CD14-positive monocyte (primary cell): ENCODE data around the gene STX2. TPM values are rescaled to one million over a fixed set of nuclear protein-coding genes. Genes with fewer than 3 reads are reported as not detected.

ENCODE experiments used
- DNase-seq, 3 donors: peaks; one replicate each; pipeline ENCODE4 v3.0.0-alpha.2; 2011 to 2022
- H2AFZ ChIP-seq: 2 replicates; pipeline ENCODE4 v1.6.0; 2012; ENCODE audit warnings: mild to moderate bottlenecking, low read depth, low read length, inconsistent platforms; ENCODE audit not compliant: insufficient read depth, poor library complexity, severe bottlenecking
- H3K27ac ChIP-seq, 2 donors: 1 replicate in 1 of 2; 2 replicates in 1 of 2; pipeline ENCODE4 v1.5.1; 2012 to 2013; ENCODE audit warnings: low read length in 2 of 2, control low read depth in 1 of 2, inconsistent platforms in 1 of 2, low read depth in 1 of 2, mild to moderate bottlenecking in 1 of 2
- H3K27me3 ChIP-seq, 2 donors: one replicate each; pipeline versions ENCODE4 v1.6.0 to v1.6.1; 2011 to 2013; ENCODE audit warnings: low read length in 2 of 2; ENCODE audit not compliant: control insufficient read depth in 2 of 2, insufficient read depth in 2 of 2
- H3K36me3 ChIP-seq, 2 donors: replicated peaks in 1 of 2; 1 replicate in 1 of 2; 2 replicates in 1 of 2; pipeline versions ENCODE4 v1.5.1 to v1.6.1; 2012 to 2013; ENCODE audit warnings: low read length in 2 of 2, control low read depth in 1 of 2, inconsistent platforms in 1 of 2, mild to moderate bottlenecking in 1 of 2; ENCODE audit not compliant: insufficient read depth in 2 of 2, control insufficient read depth in 1 of 2
- H3K4me1 ChIP-seq, 2 donors: 1 replicate in 1 of 2; 2 replicates in 1 of 2; pipeline versions ENCODE4 v1.5.1 to v1.6.1; 2012 to 2013; ENCODE audit warnings: low read length in 2 of 2, control low read depth in 1 of 2, inconsistent platforms in 1 of 2, mild to moderate bottlenecking in 1 of 2, moderate library complexity in 1 of 2; ENCODE audit not compliant: insufficient read depth in 2 of 2, control insufficient read depth in 1 of 2
- H3K4me2 ChIP-seq: replicated peaks from 2 replicates; pipeline ENCODE3; 2012; ENCODE audit warnings: low read length, moderate library complexity, mild to moderate bottlenecking; ENCODE audit not compliant: poor library complexity, severe bottlenecking; ENCODE audit errors: extremely low read depth
- H3K4me3 ChIP-seq, 3 experiments: fragments of 200-600 bp in 1 of 3; sonication (generic) in 1 of 3; replicated peaks in 1 of 3; 1 replicate in 2 of 3; 2 replicates in 1 of 3; pipeline ENCODE4 v1.5.1; 2011 to 2013; ENCODE audit warnings: low read length in 3 of 3, mild to moderate bottlenecking in 3 of 3, control low read depth in 2 of 3, low read depth in 2 of 3, inconsistent platforms in 1 of 3, moderate library complexity in 1 of 3
- H3K79me2 ChIP-seq: 2 replicates; pipeline ENCODE4 v1.6.0; 2012; ENCODE audit warnings: mild to moderate bottlenecking, control low read depth, inconsistent platforms, low read length, moderate library complexity; ENCODE audit not compliant: insufficient read depth
- H3K9ac ChIP-seq: 2 replicates; pipeline ENCODE4 v1.6.0; 2017; ENCODE audit warnings: low read length, mild to moderate bottlenecking; ENCODE audit not compliant: insufficient read depth, poor library complexity, severe bottlenecking
- H3K9me3 ChIP-seq, 2 donors: replicated peaks in 1 of 2; 1 replicate in 1 of 2; 2 replicates in 1 of 2; pipeline versions ENCODE4 v1.5.1 to v1.6.1; 2012 to 2013; ENCODE audit warnings: low read length in 2 of 2, control low read depth in 1 of 2; ENCODE audit not compliant: control insufficient read depth in 1 of 2, insufficient read depth in 1 of 2
- H4K20me1 ChIP-seq: 2 replicates; pipeline ENCODE4 v1.6.0; 2012; ENCODE audit warnings: mild to moderate bottlenecking, low read length, control low read depth, moderate library complexity; ENCODE audit not compliant: insufficient read depth
- H3K27ac Mint-ChIP-seq, 7 donors: one replicate each; pipeline ENCODE4 v1.8.0; 2020; ENCODE audit warnings: mild to moderate bottlenecking in 7 of 7, mixed read lengths in 7 of 7, moderate library complexity in 6 of 7, inconsistent platforms in 2 of 7
- H3K27me3 Mint-ChIP-seq, 3 donors: one replicate each; pipeline ENCODE4 v1.8.0; 2021 to 2022; ENCODE audit warnings: low read depth in 3 of 3, mild to moderate bottlenecking in 3 of 3, mixed read lengths in 3 of 3, moderate library complexity in 3 of 3, inconsistent platforms in 1 of 3
- H3K36me3 Mint-ChIP-seq, 2 donors: one replicate each; pipeline ENCODE4 v1.8.0; 2020; ENCODE audit warnings: mixed read lengths in 2 of 2, inconsistent platforms in 1 of 2, mild to moderate bottlenecking in 1 of 2
- H3K4me1 Mint-ChIP-seq: one replicate; pipeline ENCODE4 v1.8.0; 2020; ENCODE audit warnings: mild to moderate bottlenecking, mixed read lengths
- H3K4me3 Mint-ChIP-seq, 2 donors: one replicate each; pipeline ENCODE4 v1.8.0; 2020; ENCODE audit warnings: mild to moderate bottlenecking in 2 of 2, mixed read lengths in 2 of 2, moderate library complexity in 1 of 2
- H3K9me3 Mint-ChIP-seq, 7 donors: one replicate each; pipeline ENCODE4 v1.8.0; 2020 to 2022; ENCODE audit warnings: mixed read lengths in 7 of 7, mild to moderate bottlenecking in 6 of 7, moderate library complexity in 6 of 7, inconsistent platforms in 2 of 7
- WGBS: methylation state at CpG from one replicate; pipeline ENCODE4 v1.1.5; 2013; ENCODE audit warnings: missing lambda C conversion rate; ENCODE audit not compliant: insufficient coverage; 5-methylcytosine and 5-hydroxymethylcytosine counted together
- intact Hi-C, 2 donors: fragments of 100-400 bp; cut with micrococcal nuclease; formaldehyde crosslinking; loops; one replicate each; pipeline versions ENCODE4 v1.15.0 to v1.15.1; 2023
- polyA plus RNA-seq, 3 donors: library from polyadenylated mRNA; depleted of rRNA in 1 of 3; unstranded in 2 of 3; stranded (reverse) in 1 of 3; fragments of 300-500 nt in 2 of 3; fragments of >200 nt in 1 of 3; fragmentation: Illumina TruSeq in 2 of 3; gene quantifications; 1 replicate in 2 of 3; 2 replicates in 1 of 3; pipeline ENCODE4 v1.2.3, GENCODE V29; 2012 to 2021
- TF ChIP-seq, protein P1 (sequence below): fragments of 200-600 bp; IDR thresholded peaks from one replicate; pipeline ENCODE4 v1.8.0; 2022; ENCODE audit warnings: antibody characterized with exemption, mild to moderate bottlenecking

STX2 gene
- polyA plus RNA-seq, 3 donors, result 4.8 to 32.9 (median 7.6) TPM

DNA sequence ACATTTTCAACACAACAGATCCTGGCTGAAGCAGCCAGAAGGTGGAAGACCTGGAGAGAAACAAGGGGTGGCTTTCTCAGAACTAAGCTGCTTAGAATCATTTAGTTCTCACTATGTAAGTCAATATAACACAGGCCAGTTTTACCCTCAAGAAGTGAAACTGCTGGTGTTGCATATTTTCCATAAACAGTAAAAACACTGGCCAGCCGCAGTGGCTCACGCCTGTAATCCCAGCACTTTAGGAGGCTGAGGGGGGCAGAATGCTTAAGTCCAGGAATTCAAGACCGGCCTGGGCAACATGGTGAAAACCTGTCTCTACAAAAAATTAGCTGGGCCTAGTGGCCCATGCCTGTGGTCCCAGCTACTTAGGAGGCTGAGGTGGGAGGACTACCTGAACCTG, 11.6 kb downstream of the STX2 start:
- peaks cover 11% of the 10 kb centered on the region for H3K4me1 Mint-ChIP-seq
- H3K79me2 ChIP-seq, result peaks cover 20% of the 10 kb centered on the region

DNA sequence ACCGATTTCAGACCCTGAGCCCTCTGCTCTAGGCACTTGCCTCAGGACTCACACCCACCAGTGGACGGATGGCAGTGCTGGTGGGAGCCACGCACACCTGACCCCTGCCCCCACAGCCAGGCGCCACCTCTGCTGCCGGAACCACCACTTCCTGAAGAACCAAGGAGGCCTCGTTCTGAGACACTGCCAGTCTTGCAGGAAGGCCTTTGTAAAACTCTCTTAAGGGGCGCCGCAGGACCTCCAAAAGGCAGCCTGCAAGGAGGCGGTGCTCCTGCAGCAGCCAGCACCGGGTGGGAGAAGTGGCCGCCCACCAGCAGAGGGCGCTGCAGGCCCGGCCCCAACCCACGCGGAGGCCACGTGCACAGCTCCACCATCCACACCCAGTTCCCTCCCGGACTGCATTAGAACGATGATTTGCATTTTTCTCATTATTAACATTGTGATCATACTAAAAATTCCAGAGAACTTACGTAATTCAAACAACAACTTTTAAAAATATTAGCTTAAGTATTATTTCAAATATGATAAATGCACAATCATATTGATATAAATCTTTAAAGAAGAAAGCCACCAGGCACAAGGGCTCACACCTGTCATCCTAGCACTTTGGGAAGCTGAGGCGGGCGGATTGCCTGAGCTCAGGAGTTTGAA, 12.8 kb downstream of the STX2 start:
- H3K27me3 Mint-ChIP-seq, result peaks cover 0 to 1% (median 1%) of the 10 kb centered on the region in 3 donors
- H3K4me1 Mint-ChIP-seq, result peaks cover 15% of the 10 kb centered on the region
- TF ChIP-seq, protein P1, sequence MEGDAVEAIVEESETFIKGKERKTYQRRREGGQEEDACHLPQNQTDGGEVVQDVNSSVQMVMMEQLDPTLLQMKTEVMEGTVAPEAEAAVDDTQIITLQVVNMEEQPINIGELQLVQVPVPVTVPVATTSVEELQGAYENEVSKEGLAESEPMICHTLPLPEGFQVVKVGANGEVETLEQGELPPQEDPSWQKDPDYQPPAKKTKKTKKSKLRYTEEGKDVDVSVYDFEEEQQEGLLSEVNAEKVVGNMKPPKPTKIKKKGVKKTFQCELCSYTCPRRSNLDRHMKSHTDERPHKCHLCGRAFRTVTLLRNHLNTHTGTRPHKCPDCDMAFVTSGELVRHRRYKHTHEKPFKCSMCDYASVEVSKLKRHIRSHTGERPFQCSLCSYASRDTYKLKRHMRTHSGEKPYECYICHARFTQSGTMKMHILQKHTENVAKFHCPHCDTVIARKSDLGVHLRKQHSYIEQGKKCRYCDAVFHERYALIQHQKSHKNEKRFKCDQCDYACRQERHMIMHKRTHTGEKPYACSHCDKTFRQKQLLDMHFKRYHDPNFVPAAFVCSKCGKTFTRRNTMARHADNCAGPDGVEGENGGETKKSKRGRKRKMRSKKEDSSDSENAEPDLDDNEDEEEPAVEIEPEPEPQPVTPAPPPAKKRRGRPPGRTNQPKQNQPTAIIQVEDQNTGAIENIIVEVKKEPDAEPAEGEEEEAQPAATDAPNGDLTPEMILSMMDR, result peak; percentile 78
- intact Hi-C loops, result no loop called here
- Histone ChIP-seq H3K4me2 (no peak overlapping the region), H4K20me1 (no peaks in the 10 kb centered on the region), H3K9ac (no peak overlapping the region), H2AFZ (no peak overlapping the region), H3K4me1 (no peaks in the 10 kb centered on the region), H3K9me3 (no peaks in the 10 kb centered on the region), H3K27ac (no peak overlapping the region), H3K27me3 (no peaks in the 10 kb centered on the region), H3K4me3 (no peak overlapping the region), H3K79me2 (peaks cover 11% of the 10 kb centered on the region), H3K36me3 (peaks cover 5 to 25% of the 10 kb centered on the region in 2 donors)
- DNase-seq, result peak; percentile 28 to 59 (median 36)
- H3K4me3 Mint-ChIP-seq, result no peak overlapping the region
- H3K9me3 Mint-ChIP-seq, result peaks cover 0 to 4% (median 0%) of the 10 kb centered on the region in 7 donors
- peaks cover 24 to 26% of the 10 kb centered on the region in 2 donors for H3K36me3 Mint-ChIP-seq
- no peak overlapping the region for H3K27ac Mint-ChIP-seq
- WGBS, result 72% methylated on average over 16 of the region's 21 CpGs

More for the DNA sequence above, 11.6 kb downstream of the STX2 start:
- peaks cover 23% of the 10 kb centered on the region in 2 donors for H3K36me3 Mint-ChIP-seq
- H4K20me1 ChIP-seq, result peaks cover 3% of the 10 kb centered on the region
- peak overlapping the region in 1 of 7 donors; percentile 0 for H3K27ac Mint-ChIP-seq
- TF ChIP-seq, protein P1, result no peak
- no peak overlapping the region for H2AFZ ChIP-seq
- WGBS, result 52% methylated on average over 3 of the region's 3 CpGs
- H3K9me3 ChIP-seq, result no peaks in the 10 kb centered on the region
- H3K4me1 ChIP-seq, result peaks cover under 1 to 3% of the 10 kb centered on the region in 2 donors
- no peak for DNase-seq
- H3K27ac ChIP-seq, result no peak overlapping the region
- H3K36me3 ChIP-seq, result peaks cover 5 to 20% of the 10 kb centered on the region in 2 donors
- intact Hi-C loops, result no loop called here
- no peak overlapping the region for H3K4me3 ChIP-seq
- H3K9me3 Mint-ChIP-seq, result peaks cover 0 to 4% (median 0%) of the 10 kb centered on the region in 7 donors
- H3K4me2 ChIP-seq, result no peak overlapping the region
- H3K4me3 Mint-ChIP-seq, result no peak overlapping the region
- no peak overlapping the region for H3K9ac ChIP-seq
- no peaks in the 10 kb centered on the region for H3K27me3 ChIP-seq
- peaks cover 0 to 1% (median 1%) of the 10 kb centered on the region in 3 donors for H3K27me3 Mint-ChIP-seq
